GDM1 (cell line): Measurements from ENCODE around the gene NRXN3.

Experiments used
- DNase-seq: peaks from one replicate; lab custom pipeline; 2025; lab: John Stamatoyannopoulos, UW

NRXN3 gene

GRCh38 chr14:79542121-79542520 lies 1371.9 kb downstream of the NRXN3 start:
- DNase-seq: no peak

GRCh38 chr14:79543348-79543747 lies 1373.2 kb downstream of the NRXN3 start:
- DNase-seq: no peak

DNA sequence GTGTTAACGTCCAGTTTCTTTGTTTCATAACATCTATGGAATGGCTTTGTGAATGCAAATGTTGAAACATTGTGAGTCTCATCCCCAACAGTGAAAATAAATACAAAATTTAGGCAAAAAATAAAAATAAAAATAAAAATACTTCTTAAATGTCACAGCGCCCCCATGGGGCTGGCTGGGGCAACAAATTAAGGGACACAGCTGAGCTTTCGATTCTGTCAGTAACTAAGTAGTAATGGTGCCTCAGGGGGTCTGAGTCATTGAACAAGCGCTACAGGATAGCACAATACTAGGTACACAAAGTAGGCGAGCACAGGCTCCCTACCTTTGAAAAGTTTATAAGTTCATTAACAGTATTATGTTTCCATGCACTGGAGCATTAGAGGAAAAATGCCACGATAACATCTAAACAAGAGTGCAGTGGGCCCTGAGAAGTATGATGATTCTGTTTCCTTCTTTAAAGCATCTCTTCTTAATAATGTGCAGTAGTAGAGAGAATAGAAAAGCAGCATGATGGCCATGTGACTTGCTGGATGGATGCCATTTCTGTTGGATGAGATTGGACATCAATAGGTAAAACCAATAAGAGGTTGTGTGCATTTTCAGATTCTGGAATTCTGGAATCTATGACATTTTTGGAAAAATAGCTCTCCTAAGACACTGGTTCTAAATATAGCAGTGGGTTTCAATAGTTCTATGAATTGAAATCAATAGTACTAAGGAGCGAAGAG lies 1374.0 kb downstream of the NRXN3 start:
- no peak for DNase-seq

GRCh38 chr14:79544698-79545070 lies 1374.5 kb downstream of the NRXN3 start:
- DNase-seq: no peak

DNA sequence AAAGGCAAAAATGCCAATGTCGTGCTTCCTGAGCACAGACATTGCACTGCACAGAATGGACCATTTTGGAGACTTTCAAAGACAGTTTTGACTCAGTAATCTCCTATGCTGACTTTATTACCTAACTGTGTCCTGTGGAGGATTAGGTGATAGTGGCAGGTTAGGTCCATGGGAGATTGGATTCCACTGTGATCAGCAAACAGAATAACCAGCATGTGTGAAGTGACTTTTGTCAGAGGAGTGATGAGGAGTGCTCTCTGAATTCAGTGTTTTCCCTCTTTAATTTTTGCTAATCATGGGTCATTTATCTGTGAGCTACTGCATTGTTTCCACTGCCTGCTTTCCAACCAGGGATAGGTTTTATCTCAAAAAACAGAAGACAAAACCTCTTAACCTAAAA lies 1378.7 kb downstream of the NRXN3 start:
- DNase-seq: no peak

- DNase-seq: no peak
Observed at GRCh38 chr14:79549515-79549914, 1379.3 kb downstream of the NRXN3 start.

GRCh38 chr14:79551523-79551922 lies 1381.3 kb downstream of the NRXN3 start:
- no peak for DNase-seq

- no peak for DNase-seq
Observed at GRCh38 chr14:79552778-79553177, 1382.6 kb downstream of the NRXN3 start.

DNA sequence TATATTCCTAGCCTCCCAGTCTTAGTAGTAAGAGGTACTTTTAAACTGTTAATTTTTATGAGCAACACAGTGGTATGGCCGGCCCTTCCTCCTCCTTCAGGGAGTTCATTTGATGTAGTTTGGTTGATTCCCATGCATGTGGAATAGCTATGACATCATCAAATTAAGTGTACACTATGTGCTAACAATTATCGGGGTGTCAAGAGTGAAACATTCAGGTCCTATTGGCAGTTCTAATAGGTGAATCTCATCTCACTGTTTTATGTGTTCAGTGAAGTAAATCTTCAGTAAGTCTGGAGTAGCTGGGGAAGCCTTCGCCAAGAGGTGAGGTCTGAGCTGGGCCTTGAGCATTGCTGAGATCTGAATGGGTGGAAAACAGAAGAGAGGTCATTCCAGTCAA lies 1384.6 kb downstream of the NRXN3 start:
- no peak for DNase-seq

GRCh38 chr14:79555429-79555828 lies 1385.3 kb downstream of the NRXN3 start:
- DNase-seq: no peak

DNA sequence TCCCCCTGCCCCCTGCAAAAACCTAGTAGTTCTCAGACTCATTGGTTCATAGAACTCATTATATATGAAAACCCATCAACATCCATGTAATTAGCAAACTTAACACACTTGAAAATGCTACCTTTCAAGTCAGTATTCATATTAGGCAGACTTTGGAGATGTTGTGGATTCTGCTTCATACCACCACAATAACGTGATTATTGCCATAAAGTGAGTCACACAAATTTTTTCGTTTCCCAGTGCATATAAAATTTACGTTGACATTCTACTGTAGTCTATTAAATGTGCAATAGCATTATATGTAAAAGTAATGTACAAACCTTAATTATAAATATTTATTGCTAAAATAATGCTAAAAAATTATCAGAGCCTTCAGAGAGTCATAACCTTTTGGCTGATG lies 1387.1 kb downstream of the NRXN3 start:
- no peak for DNase-seq

DNA sequence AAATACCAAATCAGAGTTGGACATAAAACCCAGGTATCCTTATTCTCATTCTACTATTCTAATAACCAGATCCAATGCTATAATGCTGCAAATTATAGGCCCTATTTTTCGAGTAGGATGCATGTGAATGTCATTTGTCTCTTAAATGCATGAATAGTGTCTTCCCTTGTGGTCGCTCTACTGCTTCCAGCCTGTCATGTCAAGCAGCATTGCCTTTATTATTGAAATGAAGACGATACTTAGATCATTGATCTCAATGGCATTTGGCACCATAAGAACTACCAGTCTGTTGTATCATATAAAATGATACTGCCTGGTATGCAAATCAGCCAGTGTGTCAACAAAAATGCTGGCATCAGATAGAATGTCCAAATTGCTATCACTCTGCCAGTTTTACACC lies 1392.0 kb downstream of the NRXN3 start:
- no peak for DNase-seq

DNA sequence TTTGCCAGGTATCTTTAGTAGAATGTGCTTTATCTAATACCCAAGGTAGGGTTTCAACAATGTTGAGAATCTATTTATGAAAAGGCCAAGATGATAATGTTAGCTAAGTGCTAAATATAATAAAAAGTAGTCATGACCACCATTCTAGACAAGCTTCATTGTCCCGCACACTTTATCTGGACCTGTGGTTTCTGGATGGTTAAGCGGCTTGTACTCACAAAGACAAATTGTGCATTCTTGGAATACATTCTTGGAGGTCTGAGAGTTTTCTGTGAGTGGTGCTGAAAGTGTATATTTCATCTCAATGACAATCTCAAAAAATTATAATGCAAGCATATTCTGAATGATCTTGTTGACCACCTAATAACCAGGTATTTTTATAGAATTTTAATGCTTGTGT lies 1394.2 kb downstream of the NRXN3 start:
- DNase-seq: no peak

DNA sequence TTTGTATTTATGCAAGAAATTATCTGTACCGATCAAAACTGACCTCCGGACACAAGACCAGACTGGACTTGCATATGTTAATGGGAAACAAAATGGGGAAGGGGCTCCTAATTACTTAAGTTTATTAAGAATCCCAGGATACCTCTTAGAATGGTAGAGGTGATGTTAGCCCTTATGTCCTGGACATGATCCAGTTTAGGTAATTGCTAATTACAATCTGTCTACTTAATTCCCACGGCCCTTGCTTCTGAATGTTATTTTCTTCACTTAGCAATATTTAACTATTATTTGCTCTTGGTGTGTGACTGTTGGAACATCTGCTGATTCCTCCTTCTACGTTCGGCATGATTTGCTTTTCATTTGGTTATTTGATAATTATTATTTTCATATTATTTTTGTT lies 1397.1 kb downstream of the NRXN3 start:
- no peak for DNase-seq

- no peak for DNase-seq
Observed at GRCh38 chr14:79568594-79568993, 1398.4 kb downstream of the NRXN3 start.

GRCh38 chr14:79569072-79569471 lies 1398.9 kb downstream of the NRXN3 start:
- DNase-seq: no peak

- no peak for DNase-seq
Observed at GRCh38 chr14:79570648-79571047, 1400.5 kb downstream of the NRXN3 start.

DNA sequence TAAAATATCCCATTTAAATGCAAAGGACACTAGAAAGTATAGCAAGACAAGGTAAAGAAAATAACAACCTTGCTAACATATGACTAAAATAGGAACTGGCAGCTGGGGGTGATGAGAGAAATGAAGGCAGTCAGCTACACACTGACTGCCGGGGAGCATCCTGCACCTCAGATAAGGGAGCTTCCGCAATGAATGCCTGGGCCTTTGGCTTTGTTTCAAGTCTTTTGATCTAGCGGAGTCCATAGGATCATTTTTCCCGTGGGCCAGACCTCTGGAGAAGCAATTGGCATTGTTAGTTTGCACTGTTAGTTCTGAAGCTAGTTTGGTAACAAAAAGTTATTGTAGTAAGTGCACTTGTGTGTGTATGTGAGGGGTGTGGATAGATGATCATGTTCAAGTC lies 1401.2 kb downstream of the NRXN3 start:
- DNase-seq: no peak

- DNase-seq: no peak
Observed at GRCh38 chr14:79573486-79573885, 1403.3 kb downstream of the NRXN3 start.

DNA sequence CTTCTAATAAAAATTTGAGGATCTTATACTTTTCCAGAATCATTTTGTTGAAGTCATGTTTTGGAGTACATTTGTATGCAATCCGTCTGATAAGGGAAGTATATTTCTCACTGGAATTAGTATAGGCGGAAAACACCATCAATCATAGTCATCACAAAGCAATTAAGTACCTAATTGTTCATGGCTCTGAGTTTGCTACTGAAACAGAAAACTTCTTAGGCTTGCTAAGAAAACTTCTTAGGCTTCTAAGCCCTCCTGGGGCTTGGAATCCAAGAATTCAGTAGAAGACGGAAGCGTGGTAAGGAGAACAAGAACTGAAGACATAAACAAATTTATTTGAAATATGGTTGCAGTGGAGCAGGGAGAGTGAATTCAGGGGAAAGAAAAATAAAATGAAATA lies 1404.9 kb downstream of the NRXN3 start:
- no peak for DNase-seq

- no peak for DNase-seq
Observed at GRCh38 chr14:79576424-79576823, 1406.3 kb downstream of the NRXN3 start.

DNA sequence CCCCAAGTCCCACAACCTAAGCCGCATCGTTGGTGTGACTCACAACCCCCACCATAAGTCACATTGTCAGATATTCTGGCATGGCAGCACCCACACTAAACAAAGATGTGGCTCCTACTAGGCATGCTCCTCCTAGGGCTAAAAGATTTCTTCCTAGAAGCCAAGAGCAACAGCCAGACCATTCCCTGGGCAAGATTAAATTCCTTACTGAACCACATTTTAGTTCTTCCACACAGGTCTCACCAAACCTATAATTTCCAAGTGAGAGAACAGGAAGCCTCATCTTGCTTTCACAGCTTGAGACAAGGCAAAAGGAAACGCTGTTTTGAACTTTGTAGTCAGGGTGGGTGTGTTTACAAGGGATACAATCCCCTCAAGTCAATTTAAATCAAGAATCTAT lies 1408.3 kb downstream of the NRXN3 start:
- DNase-seq: no peak

- no peak for DNase-seq
Observed at GRCh38 chr14:79580414-79580813, 1410.2 kb downstream of the NRXN3 start.

- DNase-seq: no peak
Observed at GRCh38 chr14:79580906-79581305, 1410.7 kb downstream of the NRXN3 start.
